Lower leg skin (tissue), 4 donors: ENCODE measurements around the gene SMAGP. TPM values are rescaled to one million over a fixed set of nuclear protein-coding genes. Genes with fewer than 3 reads are reported as not detected.
A peak's percentile ranks its signal among the peaks of the same experiment; 100 is the strongest.

Experiments used
- DNase-seq, 2 donors: peaks; one replicate each; pipeline ENCODE4 v3.0.0-alpha.2; 2019; ENCODE audit warnings: low spot score in 2 of 2
- H3K4me3 ChIP-seq: fragments of 200-600 bp; sonication (generic); 2 replicates; pipeline ENCODE4 v1.5.1; 2017; ENCODE audit warnings: mild to moderate bottlenecking, low read depth; ENCODE audit not compliant: poor library complexity, severe bottlenecking
- POLR2A ChIP-seq, 2 donors: fragments of 450-650 bp; IDR thresholded peaks; one replicate each; pipeline ENCODE4 v1.6.1; 2016 to 2017; ENCODE audit warnings: antibody characterized with exemption in 2 of 2, mild to moderate bottlenecking in 1 of 2, moderate library complexity in 1 of 2
- WGBS, 2 donors: methylation state at CpG; one replicate each; pipeline ENCODE4 v1.1.5; 2018; 5-methylcytosine and 5-hydroxymethylcytosine counted together
- intact Hi-C: fragments of 100-400 bp; cut with DNase I; formaldehyde crosslinking; loops from one replicate; pipeline ENCODE4 v1.15.0; 2023; ENCODE audit warnings: low total_unique reads
- total RNA-seq, 4 donors: library from RNA; depleted of rRNA; stranded (reverse); fragments of >200 nt; gene quantifications; one replicate each; pipeline ENCODE4 v1.1.0, GENCODE V29; 2016
- TF ChIP-seq, protein P1 (sequence below), 3 donors: fragments of 450-650 bp; IDR thresholded peaks; one replicate each; pipeline ENCODE4 v1.5.1; 2016; ENCODE audit warnings: antibody characterized with exemption in 3 of 3, mild to moderate bottlenecking in 3 of 3, moderate library complexity in 2 of 3

The SMAGP gene
- total RNA-seq, 4 donors from 2014 or later: 30.0 to 57.2 (median 44.9) TPM

- H3K4me3 ChIP-seq: peak overlapping the region; percentile 67
- DNase-seq: peak; percentile 34 to 91
- 1 to 3% methylated on average over 65 to 79 of the region's 81 CpGs for WGBS, 2 donors
- intact Hi-C loops: no loop called here
- no peak for TF ChIP-seq POLR2A (IDR thresholded peaks at IDR 0.05)
- TF ChIP-seq, protein P1, sequence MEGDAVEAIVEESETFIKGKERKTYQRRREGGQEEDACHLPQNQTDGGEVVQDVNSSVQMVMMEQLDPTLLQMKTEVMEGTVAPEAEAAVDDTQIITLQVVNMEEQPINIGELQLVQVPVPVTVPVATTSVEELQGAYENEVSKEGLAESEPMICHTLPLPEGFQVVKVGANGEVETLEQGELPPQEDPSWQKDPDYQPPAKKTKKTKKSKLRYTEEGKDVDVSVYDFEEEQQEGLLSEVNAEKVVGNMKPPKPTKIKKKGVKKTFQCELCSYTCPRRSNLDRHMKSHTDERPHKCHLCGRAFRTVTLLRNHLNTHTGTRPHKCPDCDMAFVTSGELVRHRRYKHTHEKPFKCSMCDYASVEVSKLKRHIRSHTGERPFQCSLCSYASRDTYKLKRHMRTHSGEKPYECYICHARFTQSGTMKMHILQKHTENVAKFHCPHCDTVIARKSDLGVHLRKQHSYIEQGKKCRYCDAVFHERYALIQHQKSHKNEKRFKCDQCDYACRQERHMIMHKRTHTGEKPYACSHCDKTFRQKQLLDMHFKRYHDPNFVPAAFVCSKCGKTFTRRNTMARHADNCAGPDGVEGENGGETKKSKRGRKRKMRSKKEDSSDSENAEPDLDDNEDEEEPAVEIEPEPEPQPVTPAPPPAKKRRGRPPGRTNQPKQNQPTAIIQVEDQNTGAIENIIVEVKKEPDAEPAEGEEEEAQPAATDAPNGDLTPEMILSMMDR (IDR thresholded peaks at IDR 0.05): no peak
Measured at GRCh38 chr12:51217133-51217967, 52.9 kb downstream of the SMAGP start.

- TF ChIP-seq, protein P1 (IDR thresholded peaks at IDR 0.05): no peak
- TF ChIP-seq POLR2A (IDR thresholded peaks at IDR 0.05): no peak
- intact Hi-C loops: no loop called here
- 11 to 33% methylated on average over 7 of the region's 7 CpGs for WGBS, 2 donors
Measured at GRCh38 chr12:51216642-51217041, 53.6 kb downstream of the SMAGP start.

DNA sequence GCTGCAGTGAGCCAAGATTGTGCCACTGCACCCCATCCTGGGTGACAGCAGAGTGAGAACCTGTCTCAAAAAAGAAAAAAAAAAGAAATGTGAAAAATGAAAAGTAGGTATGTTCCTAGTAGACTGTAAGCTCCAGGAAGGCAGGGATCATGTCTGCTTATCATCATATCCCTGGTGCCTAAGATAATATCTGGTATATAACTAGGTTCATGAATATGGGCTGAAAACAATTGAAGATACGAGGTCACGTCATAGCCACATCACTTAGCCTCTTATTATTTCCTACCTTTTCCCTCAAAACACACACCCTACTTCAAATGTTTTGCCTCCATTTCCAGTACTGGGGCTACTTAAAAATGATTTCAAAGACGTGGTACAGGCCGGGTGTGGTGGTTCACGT, 55.3 kb downstream of the SMAGP start:
- no peak for TF ChIP-seq POLR2A (IDR thresholded peaks at IDR 0.05)
- TF ChIP-seq, protein P1 (IDR thresholded peaks at IDR 0.05): no peak
- H3K4me3 ChIP-seq: no peak overlapping the region
- 87 to 95% methylated on average over 5 of the region's 5 CpGs for WGBS, 2 donors
- intact Hi-C loops: no loop called here
- DNase-seq: no peak

More at GRCh38 chr12:51216642-51217041, 53.6 kb downstream of the SMAGP start:
- DNase-seq: no peak
- H3K4me3 ChIP-seq: no peak overlapping the region

DNA sequence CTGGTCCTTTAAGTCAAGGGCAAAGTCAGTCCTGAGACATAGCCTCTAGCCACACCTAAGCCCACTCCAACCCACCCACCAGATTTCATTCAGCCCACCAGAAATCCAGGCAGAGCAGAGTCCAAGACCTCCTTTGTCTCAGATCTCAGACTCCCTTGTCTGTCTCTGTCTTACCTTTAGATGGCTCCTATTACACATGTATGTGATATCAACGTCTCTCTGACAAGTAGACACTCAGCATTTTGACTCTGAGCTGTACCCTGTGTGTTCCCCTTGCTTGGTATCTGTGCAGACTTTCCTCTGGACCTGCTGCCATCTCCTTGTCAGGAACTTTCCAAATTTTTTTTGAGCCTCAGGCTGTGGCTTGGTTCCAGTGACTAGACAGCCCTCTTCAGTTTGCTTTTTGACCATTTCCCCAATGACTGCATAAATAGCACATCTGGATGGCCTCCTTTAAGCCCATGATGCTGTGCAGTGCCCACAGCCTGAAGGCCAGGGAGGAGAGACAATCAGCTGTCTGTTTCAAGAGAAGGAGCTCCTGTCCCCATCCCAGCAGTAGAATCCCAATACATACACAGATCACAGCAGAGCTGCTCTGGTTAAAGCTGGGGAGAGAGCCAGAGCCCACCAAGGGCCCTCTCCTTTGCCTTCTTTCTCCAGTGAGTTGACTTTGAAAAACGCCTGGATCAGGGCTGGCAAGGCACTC, 59.4 kb downstream of the SMAGP start:
- intact Hi-C loops: no loop called here
- 63 to 68% methylated on average over 2 of the region's 2 CpGs for WGBS, 2 donors
- TF ChIP-seq POLR2A (IDR thresholded peaks at IDR 0.05): no peak
- TF ChIP-seq, protein P1 (IDR thresholded peaks at IDR 0.05): no peak
- H3K4me3 ChIP-seq: no peak overlapping the region
- no peak for DNase-seq

DNA sequence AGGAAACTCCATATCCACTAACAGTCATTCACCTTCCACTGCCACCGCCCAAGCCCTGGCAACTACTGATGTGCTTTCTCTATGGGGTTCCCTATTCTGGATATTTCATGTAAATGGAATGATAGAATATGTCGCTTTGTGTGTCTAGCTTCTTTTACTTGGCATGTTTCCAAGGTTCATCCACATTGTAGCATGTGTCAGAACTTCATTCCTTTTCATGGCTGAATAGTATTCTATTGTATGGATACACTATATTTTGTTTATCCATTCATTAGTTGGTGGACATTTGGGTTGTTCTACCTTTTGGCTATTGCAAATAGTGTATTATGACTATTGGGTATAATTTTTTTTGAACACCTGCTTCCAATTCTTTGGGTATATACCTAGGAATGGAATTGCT, 61.0 kb downstream of the SMAGP start:
- WGBS, 2 donors: 87 to 93% methylated on average over 2 of the region's 2 CpGs
- TF ChIP-seq, protein P1 (IDR thresholded peaks at IDR 0.05): no peak
- TF ChIP-seq POLR2A (IDR thresholded peaks at IDR 0.05): no peak
- DNase-seq: no peak
- intact Hi-C loops: no loop called here
- H3K4me3 ChIP-seq: no peak overlapping the region
